ENCODE data around the gene EXOC6B. TPM values are rescaled to one million over a fixed set of nuclear protein-coding genes. Genes with fewer than 3 reads are reported as not detected.
A peak's percentile ranks its signal among the peaks of the same experiment; 100 is the strongest.

EXOC6B gene
- total and polyA plus RNA-seq, 8 donors: 22.1 to 30.8 (median 25.9) TPM

- ATAC-seq (peak; percentile 78), DNase-seq (peak in 2 of 4 donors; percentile 39 to 56)
- H3K9me3 ChIP-seq: no peaks in the 10 kb centered on the region
- no peak overlapping the region for H3K4me3 ChIP-seq
- TF ChIP-seq CTCF (IDR thresholded peaks at IDR 0.05): peak; percentile 45 to 55
- no peaks in the 10 kb centered on the region for H3K27me3 ChIP-seq
- peaks cover 0 to 7% of the 10 kb centered on the region in 2 donors for H3K4me1 ChIP-seq
- H3K27ac ChIP-seq: no peak overlapping the region
- intact Hi-C loops (cut with DNase I): no loop called here
- H3K36me3 ChIP-seq: no peaks in the 10 kb centered on the region
Measured at GRCh38 chr2:72579591-72580180, 246.1 kb downstream of the EXOC6B start.

GRCh38 chr2:72576861-72577260 is 249.0 kb downstream of the EXOC6B start:
- no peak for DNase-seq
- H3K36me3 ChIP-seq: no peaks in the 10 kb centered on the region
- H3K27me3 ChIP-seq: no peaks in the 10 kb centered on the region
- no peaks in the 10 kb centered on the region for H3K9me3 ChIP-seq
- no peak overlapping the region for H3K4me3 ChIP-seq
- TF ChIP-seq CTCF (IDR thresholded peaks at IDR 0.05): no peak
- ATAC-seq: no peak
- peaks cover 0 to 7% of the 10 kb centered on the region in 2 donors for H3K4me1 ChIP-seq
- H3K27ac ChIP-seq: no peak overlapping the region
- intact Hi-C loops (cut with DNase I): no loop called here

GRCh38 chr2:72576459-72576858 is 249.4 kb downstream of the EXOC6B start:
- ATAC-seq (no peak), DNase-seq (no peak)
- Histone ChIP-seq H3K9me3 (no peaks in the 10 kb centered on the region), H3K36me3 (no peaks in the 10 kb centered on the region), H3K27me3 (no peaks in the 10 kb centered on the region), H3K27ac (no peak overlapping the region), H3K4me3 (no peak overlapping the region), H3K4me1 (peaks cover 0 to 7% of the 10 kb centered on the region in 2 donors)
- intact Hi-C loops (cut with DNase I): no loop called here
- TF ChIP-seq CTCF (IDR thresholded peaks at IDR 0.05): no peak

- intact Hi-C loops (cut with DNase I): no loop called here
- no peak for TF ChIP-seq CTCF (IDR thresholded peaks at IDR 0.05)
Measured at GRCh38 chr2:72574886-72575285, 250.9 kb downstream of the EXOC6B start.

GRCh38 chr2:72573232-72573631 is 252.6 kb downstream of the EXOC6B start:
- no peak for TF ChIP-seq CTCF (IDR thresholded peaks at IDR 0.05)
- DNase-seq (no peak), ATAC-seq (no peak)
- Histone ChIP-seq H3K27ac (no peak overlapping the region), H3K4me1 (peaks cover 0 to 3% of the 10 kb centered on the region in 2 donors), H3K36me3 (no peaks in the 10 kb centered on the region), H3K9me3 (no peaks in the 10 kb centered on the region), H3K4me3 (no peak overlapping the region), H3K27me3 (no peaks in the 10 kb centered on the region)
- intact Hi-C loops (cut with DNase I): no loop called here

More at GRCh38 chr2:72574886-72575285, 250.9 kb downstream of the EXOC6B start:
- Histone ChIP-seq H3K9me3 (no peaks in the 10 kb centered on the region), H3K4me1 (peaks cover 0 to 7% of the 10 kb centered on the region in 2 donors), H3K4me3 (no peak overlapping the region), H3K36me3 (no peaks in the 10 kb centered on the region), H3K27me3 (no peaks in the 10 kb centered on the region), H3K27ac (no peak overlapping the region)
- ATAC-seq (no peak), DNase-seq (no peak)
